ENCODE data around the gene TIMM50.
"Not testable (repeated sequence)": the region's sequence is repeated elsewhere in the genome, so short reads cannot be mapped to it uniquely, and the experiment has no call there.

The TIMM50 gene

GRCh38 chr19:39470724-39471339 is 9.8 kb upstream of the TIMM50 start:
- no peak for DNase-seq

GRCh38 chr19:39471756-39472536 is 8.7 kb upstream of the TIMM50 start:
- no peak for DNase-seq

GRCh38 chr19:39472746-39473442 is 7.7 kb upstream of the TIMM50 start:
- DNase-seq: no peak

- no peak for DNase-seq
These were observed 7.1 kb upstream of the TIMM50 start for GRCh38 chr19:39473443-39473960.

GRCh38 chr19:39474139-39474620 is 6.5 kb upstream of the TIMM50 start:
- peak; percentile 16 for DNase-seq

GRCh38 chr19:39475748-39476147 is 4.9 kb upstream of the TIMM50 start:
- DNase-seq: no peak

GRCh38 chr19:39479319-39479801 is 1.3 kb upstream of the TIMM50 start:
- not testable (repeated sequence) for DNase-seq

- no peak for DNase-seq
These were observed 722 bp upstream of the TIMM50 start for GRCh38 chr19:39479916-39480315.

GRCh38 chr19:39481229-39481545 is 549 bp downstream of the TIMM50 start:
- no peak for DNase-seq

- no peak for DNase-seq
These were observed 1.0 kb downstream of the TIMM50 start for GRCh38 chr19:39481676-39482075.

GRCh38 chr19:39483141-39483540 is 2.5 kb downstream of the TIMM50 start:
- DNase-seq: no peak

- no peak for DNase-seq
These were observed 9.1 kb downstream of the TIMM50 start for GRCh38 chr19:39489756-39490155.

- no peak for DNase-seq
These were observed 11.6 kb downstream of the TIMM50 start for GRCh38 chr19:39492225-39492624.

GRCh38 chr19:39492788-39493187 is 12.2 kb downstream of the TIMM50 start:
- no peak for DNase-seq

- no peak for DNase-seq
These were observed 14.0 kb downstream of the TIMM50 start for GRCh38 chr19:39494661-39495060.

- no peak for DNase-seq
These were observed 15.4 kb downstream of the TIMM50 start for GRCh38 chr19:39496063-39496462.

- DNase-seq: no peak
These were observed 17.0 kb downstream of the TIMM50 start for GRCh38 chr19:39497701-39497995.

GRCh38 chr19:39497996-39498797 is 17.6 kb downstream of the TIMM50 start:
- peak; percentile 75 for DNase-seq

- peak; percentile 49 for DNase-seq
These were observed 18.4 kb downstream of the TIMM50 start, which contains the start of gene DLL3 for GRCh38 chr19:39498798-39499642. TSS of gene DLL3 (plus strand) at chr19:39498947. CDS start at chr19:39498975, 28 bp downstream.

- no peak for DNase-seq
These were observed 19.3 kb downstream of the TIMM50 start for GRCh38 chr19:39499932-39500331.

- DNase-seq: no peak
These were observed 19.9 kb downstream of the TIMM50 start for GRCh38 chr19:39500543-39500942.

GRCh38 chr19:39501340-39501739 is 20.7 kb downstream of the TIMM50 start:
- DNase-seq: no peak
